Measurements from ENCODE around the gene PCSK5. TPM values are rescaled to one million over a fixed set of nuclear protein-coding genes. Genes with fewer than 3 reads are reported as not detected.

The PCSK5 gene
- total RNA-seq, 2 experiments from 2014 or later: 0.76 TPM; not detected in 1

DNA sequence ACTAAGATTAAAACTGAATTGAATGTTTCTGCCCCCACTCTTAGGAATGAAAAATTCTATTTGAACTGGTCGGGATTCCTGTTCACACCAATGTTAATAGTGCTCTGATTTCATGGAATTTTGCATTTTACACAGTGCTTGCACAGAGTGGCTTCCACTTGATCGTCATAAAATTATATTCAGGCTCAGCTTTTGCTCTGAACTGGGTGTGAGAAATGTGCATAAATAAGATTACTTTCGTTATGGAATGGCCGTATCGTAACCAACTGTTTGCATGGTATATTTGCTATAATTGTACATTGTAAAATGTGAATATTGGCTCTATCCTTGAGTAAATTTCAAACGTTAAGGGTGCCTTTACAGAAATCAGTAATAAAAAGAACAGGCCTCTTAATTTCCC lies 262.9 kb downstream of the PCSK5 start:
- no peak for DNase-seq (ENCODE audit: low spot score)
- H3K4me1 ChIP-seq (ENCODE audit: insufficient read depth, low read length, poor library complexity, severe bottlenecking): peaks cover 17% of the 10 kb centered on the region
- no peaks in the 10 kb centered on the region for H3K36me3 ChIP-seq (ENCODE audit: insufficient read depth, low read length)
- no peaks in the 10 kb centered on the region for H3K9me3 ChIP-seq (ENCODE audit: low read length)
- CTCF ChIA-PET (ENCODE audit: unreplicated experiment): no interaction called here
- POLR2A ChIA-PET: interaction anchor here (0.5 kb wide), 1 partner anchor 10 kb away, joined by 3 read pairs; no protein-coding TSS in a partner anchor
- no peak overlapping the region for H3K27ac ChIP-seq (ENCODE audit: low read depth, low read length, poor library complexity, severe bottlenecking)
- no peak overlapping the region for H3K4me3 ChIP-seq (ENCODE audit: low read depth, low read length, poor library complexity, severe bottlenecking)
- intact Hi-C loops (cut with micrococcal nuclease; ENCODE audit: unreplicated experiment): no loop called here
- H4K20me1 ChIP-seq (ENCODE audit: insufficient read depth, low read length): no peaks in the 10 kb centered on the region
- BruUV-seq (replicated peaks): no TSS peak
- no peak overlapping the region for H2AFZ ChIP-seq (ENCODE audit: low read length)
- H3K79me2 ChIP-seq (ENCODE audit: insufficient read depth, low read depth, low read length): no peaks in the 10 kb centered on the region
- no peak overlapping the region for H3K4me2 ChIP-seq (ENCODE audit: low read length)
- TF ChIP-seq, protein P1, sequence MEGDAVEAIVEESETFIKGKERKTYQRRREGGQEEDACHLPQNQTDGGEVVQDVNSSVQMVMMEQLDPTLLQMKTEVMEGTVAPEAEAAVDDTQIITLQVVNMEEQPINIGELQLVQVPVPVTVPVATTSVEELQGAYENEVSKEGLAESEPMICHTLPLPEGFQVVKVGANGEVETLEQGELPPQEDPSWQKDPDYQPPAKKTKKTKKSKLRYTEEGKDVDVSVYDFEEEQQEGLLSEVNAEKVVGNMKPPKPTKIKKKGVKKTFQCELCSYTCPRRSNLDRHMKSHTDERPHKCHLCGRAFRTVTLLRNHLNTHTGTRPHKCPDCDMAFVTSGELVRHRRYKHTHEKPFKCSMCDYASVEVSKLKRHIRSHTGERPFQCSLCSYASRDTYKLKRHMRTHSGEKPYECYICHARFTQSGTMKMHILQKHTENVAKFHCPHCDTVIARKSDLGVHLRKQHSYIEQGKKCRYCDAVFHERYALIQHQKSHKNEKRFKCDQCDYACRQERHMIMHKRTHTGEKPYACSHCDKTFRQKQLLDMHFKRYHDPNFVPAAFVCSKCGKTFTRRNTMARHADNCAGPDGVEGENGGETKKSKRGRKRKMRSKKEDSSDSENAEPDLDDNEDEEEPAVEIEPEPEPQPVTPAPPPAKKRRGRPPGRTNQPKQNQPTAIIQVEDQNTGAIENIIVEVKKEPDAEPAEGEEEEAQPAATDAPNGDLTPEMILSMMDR (conservative IDR thresholded peaks at IDR 0.05; ENCODE audit: low read length): no peak
- TF ChIP-seq EZH2phosphoT487 (IDR thresholded peaks at IDR 0.05; ENCODE audit: borderline replicate concordance, low read depth, low read length): no peak
- H3K9me2 ChIP-seq (ENCODE audit: insufficient read depth, low read length): no peaks in the 10 kb centered on the region

GRCh38 chr9:76153902-76154629 lies 263.6 kb downstream of the PCSK5 start:
- TF ChIP-seq EZH2phosphoT487 (IDR thresholded peaks at IDR 0.05; ENCODE audit: borderline replicate concordance, low read depth, low read length): no peak
- TF ChIP-seq, protein P1 (conservative IDR thresholded peaks at IDR 0.05; ENCODE audit: low read length): no peak
- no peaks in the 10 kb centered on the region for H3K9me2 ChIP-seq (ENCODE audit: insufficient read depth, low read length)
- intact Hi-C loops (cut with micrococcal nuclease; ENCODE audit: unreplicated experiment): no loop called here
- no peak overlapping the region for H3K4me3 ChIP-seq (ENCODE audit: low read depth, low read length, poor library complexity, severe bottlenecking)
- ChIA-PET POLR2A (no interaction called here), CTCF (ENCODE audit: unreplicated experiment) (no interaction called here)
- no peak for DNase-seq (ENCODE audit: low spot score)
- no peaks in the 10 kb centered on the region for H3K79me2 ChIP-seq (ENCODE audit: insufficient read depth, low read depth, low read length)
- BruUV-seq (replicated peaks): no TSS peak
- no peak overlapping the region for H2AFZ ChIP-seq (ENCODE audit: low read length)
- peaks cover 17% of the 10 kb centered on the region for H3K4me1 ChIP-seq (ENCODE audit: insufficient read depth, low read length, poor library complexity, severe bottlenecking)
- H4K20me1 ChIP-seq (ENCODE audit: insufficient read depth, low read length): no peaks in the 10 kb centered on the region
- H3K9me3 ChIP-seq (ENCODE audit: low read length): no peaks in the 10 kb centered on the region
- no peak overlapping the region for H3K4me2 ChIP-seq (ENCODE audit: low read length)
- no peaks in the 10 kb centered on the region for H3K36me3 ChIP-seq (ENCODE audit: insufficient read depth, low read length)
- H3K27ac ChIP-seq (ENCODE audit: low read depth, low read length, poor library complexity, severe bottlenecking): no peak overlapping the region

- intact Hi-C loops (cut with micrococcal nuclease; ENCODE audit: unreplicated experiment): no loop called here
- no peak for DNase-seq (ENCODE audit: low spot score)
- TF ChIP-seq, protein P1 (conservative IDR thresholded peaks at IDR 0.05; ENCODE audit: low read length): no peak
- TF ChIP-seq EZH2phosphoT487 (IDR thresholded peaks at IDR 0.05; ENCODE audit: borderline replicate concordance, low read depth, low read length): no peak
- POLR2A ChIA-PET: interaction anchor here (1.3 kb wide), 1 partner anchor 20 kb away, joined by 3 read pairs; no protein-coding TSS in a partner anchor
- Histone ChIP-seq H3K9me2 (ENCODE audit: insufficient read depth, low read length) (no peaks in the 10 kb centered on the region), H3K79me2 (ENCODE audit: insufficient read depth, low read depth, low read length) (no peaks in the 10 kb centered on the region), H3K4me3 (ENCODE audit: low read depth, low read length, poor library complexity, severe bottlenecking) (no peak overlapping the region), H3K9me3 (ENCODE audit: low read length) (no peaks in the 10 kb centered on the region), H4K20me1 (ENCODE audit: insufficient read depth, low read length) (no peaks in the 10 kb centered on the region), H3K27ac (ENCODE audit: low read depth, low read length, poor library complexity, severe bottlenecking) (no peak overlapping the region), H3K4me1 (ENCODE audit: insufficient read depth, low read length, poor library complexity, severe bottlenecking) (peaks cover 16% of the 10 kb centered on the region), H2AFZ (ENCODE audit: low read length) (no peak overlapping the region), H3K36me3 (ENCODE audit: insufficient read depth, low read length) (no peaks in the 10 kb centered on the region), H3K4me2 (ENCODE audit: low read length) (no peak overlapping the region)
- BruUV-seq (replicated peaks): no TSS peak
- CTCF ChIA-PET (ENCODE audit: unreplicated experiment): no interaction called here
Measured at GRCh38 chr9:76155361-76155760, 264.9 kb downstream of the PCSK5 start.

All from OCI-LY7 (cell line).